ENCODE data around the gene TEDC1.
A peak's percentile ranks its signal among the peaks of the same experiment; 100 is the strongest.

TEDC1 gene

DNA sequence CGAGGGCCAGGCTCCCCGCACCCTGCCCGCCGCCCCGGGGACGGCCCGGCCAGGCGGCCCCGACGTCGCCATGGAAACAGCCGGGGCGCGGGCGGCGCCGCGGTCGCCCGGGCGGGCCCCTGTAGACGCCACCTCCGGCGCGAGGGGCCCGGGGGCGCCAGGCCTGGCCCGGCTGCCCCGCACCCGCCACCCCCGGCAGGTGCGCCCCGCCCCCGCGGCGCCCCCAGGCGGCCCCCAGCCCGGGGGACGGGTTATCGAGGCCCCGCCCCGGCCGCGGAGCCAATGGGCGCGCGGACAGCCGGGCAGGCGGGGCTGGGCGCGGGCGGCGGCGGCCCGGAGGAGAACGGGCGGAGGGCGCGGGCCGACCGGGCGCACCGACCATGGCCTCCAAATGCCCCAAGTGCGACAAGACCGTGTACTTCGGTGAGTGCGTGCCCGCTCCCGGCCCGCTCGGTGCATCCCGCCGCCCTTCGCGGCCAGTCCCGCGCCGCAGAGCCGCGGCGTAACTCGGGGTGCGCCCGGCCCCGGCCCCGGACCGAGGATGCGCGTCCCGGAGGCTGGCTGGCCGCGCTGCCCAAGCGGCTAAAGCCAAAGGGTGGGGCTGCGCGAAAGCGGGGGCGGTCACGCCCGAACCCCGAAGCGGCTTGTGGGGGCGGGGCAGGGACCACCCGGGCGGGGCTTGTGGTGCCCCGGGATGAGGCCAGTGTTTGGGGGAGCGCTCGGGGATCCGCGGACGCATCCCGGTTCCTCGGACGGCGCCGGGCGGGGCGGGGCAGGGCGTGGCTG lies 16.4 kb upstream of the TEDC1 start, which contains the start of gene CRIP2:
Gene CRIP2 (plus strand): TSS at position 339 of the 786 bp plus-strand sequence. CDS start 42 bp downstream, at position 381.
- peak; percentile 56 for DNase-seq

DNA sequence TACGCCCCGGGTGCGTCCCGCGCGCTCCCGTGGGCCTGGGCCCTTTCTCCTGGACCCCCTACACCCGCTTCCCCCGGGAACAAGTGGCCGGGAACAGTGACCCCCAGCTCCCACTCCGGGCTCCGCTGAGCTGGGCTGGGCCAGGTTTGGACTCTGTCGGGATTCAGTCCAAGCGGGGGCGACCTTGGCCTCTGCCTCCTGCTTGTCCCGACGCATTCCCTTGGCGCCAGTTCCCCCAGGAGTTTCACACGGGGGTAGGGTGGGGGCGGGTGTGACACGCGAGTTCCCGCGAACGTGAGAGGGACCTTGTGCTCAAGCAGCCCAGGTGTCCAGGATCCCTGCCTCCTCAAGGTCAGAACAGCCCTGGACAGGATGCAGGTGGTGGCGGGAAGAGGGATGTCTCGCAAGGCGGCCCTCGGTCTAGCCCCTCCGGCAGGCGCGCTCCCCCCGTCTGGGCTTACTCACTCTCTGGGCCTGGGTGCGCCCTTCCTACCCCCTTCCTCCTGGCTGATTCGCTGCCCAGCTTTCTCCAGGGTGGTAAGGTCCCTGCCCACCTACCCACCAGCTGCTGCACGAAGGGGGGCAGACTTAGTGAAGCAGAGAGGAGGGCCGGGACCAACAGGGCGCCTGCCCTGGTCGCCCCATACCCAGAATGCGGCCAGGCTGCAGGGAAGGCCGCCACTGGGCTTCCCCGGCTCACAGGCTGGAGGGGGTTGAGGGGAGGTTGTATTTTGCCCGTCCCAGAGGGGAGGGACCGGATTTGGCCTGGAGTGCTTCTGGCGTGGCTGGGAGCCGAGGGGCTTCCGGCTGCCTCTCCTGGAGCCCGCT lies 15.6 kb upstream of the TEDC1 start:
- DNase-seq, result no peak

GRCh38 chr14:105476097-105476830 lies 14.8 kb upstream of the TEDC1 start:
- DNase-seq, result no peak

GRCh38 chr14:105476831-105477659 lies 14.0 kb upstream of the TEDC1 start:
- no peak for DNase-seq

- peak; percentile 64 for DNase-seq
Observed at GRCh38 chr14:105477660-105478397, 13.2 kb upstream of the TEDC1 start.

DNA sequence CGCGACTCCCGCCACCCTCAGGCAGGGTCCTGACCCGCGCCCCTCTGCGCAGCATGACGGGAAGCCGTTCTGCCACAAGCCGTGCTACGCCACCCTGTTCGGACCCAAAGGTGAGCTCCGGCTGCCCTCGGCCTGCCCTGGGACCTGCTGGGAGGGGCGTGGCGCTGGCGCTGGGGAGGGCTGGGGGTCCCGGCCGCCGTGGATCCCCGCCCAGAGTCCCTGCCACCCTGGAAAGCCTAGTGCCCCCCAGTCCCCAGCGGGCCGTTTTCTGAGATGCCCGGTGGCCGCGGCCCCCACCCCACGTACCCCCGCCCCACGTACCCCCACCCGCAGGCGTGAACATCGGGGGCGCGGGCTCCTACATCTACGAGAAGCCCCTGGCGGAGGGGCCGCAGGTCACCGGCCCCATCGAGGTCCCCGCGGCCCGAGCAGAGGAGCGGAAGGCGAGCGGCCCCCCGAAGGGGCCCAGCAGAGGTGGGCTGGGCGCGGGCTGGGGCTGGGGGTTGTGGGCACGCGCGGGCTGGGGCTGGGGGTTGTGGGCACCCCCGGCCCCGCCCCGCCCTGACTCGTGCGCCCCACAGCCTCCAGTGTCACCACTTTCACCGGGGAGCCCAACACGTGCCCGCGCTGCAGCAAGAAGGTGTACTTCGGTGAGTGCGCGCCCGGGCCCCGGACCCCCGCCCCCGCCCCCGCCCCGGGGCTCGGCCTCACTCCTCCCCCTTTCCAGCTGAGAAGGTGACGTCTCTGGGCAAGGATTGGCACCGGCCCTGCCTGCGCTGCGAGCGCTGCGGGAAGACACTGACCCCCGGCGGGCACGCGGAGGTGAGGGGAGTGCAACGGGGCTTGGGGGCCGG lies 12.4 kb upstream of the TEDC1 start:
- DNase-seq, result peak; percentile 58

- DNase-seq, result no peak
Observed at GRCh38 chr14:105479431-105480158, 11.5 kb upstream of the TEDC1 start.

GRCh38 chr14:105480199-105480746 lies 10.8 kb upstream of the TEDC1 start:
- DNase-seq, result no peak

- peak; percentile 64 for DNase-seq
Observed at GRCh38 chr14:105480807-105481801, 9.9 kb upstream of the TEDC1 start.

GRCh38 chr14:105481886-105482457 lies 9.1 kb upstream of the TEDC1 start:
- DNase-seq, result peak; percentile 79

GRCh38 chr14:105482486-105483110 lies 8.4 kb upstream of the TEDC1 start:
- DNase-seq, result no peak

DNA sequence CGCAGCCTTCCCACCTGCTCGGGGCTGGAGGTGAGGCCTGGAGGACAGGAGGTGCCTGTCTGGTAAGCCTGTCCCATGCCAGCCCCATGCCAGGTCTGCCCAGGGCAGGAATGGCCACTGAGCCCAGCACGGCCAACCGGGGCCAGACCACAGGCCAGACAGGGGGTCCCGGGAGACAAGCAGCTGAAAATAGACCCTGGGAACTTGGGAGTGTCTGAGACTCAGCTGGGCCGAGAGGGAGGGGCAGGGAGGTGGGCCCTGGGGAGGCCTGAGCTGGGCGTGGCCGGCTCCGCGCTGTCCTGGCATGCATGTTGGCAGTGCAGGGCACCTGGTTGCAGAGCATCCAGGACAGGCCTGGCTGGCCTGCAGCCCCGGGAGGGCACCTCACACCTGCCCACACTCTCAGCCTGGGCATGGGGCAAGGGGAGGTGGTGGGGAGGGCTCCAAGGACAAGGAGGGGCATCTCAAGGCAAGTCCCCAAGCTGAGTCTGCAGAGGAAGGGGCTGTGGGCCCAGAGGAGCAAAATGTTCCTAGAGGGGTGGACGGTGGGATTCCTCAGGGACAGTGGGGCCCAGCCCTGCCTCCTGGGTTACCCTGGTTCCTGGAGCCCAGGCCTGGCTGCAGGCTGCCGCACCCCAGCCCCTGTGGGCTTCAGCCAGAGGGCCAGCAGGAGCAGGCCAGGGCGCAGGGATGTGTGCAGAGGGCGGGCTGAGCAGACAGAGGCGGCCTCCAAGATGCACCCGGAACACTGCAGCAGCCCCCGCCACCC lies 7.6 kb upstream of the TEDC1 start:
- no peak for DNase-seq

DNA sequence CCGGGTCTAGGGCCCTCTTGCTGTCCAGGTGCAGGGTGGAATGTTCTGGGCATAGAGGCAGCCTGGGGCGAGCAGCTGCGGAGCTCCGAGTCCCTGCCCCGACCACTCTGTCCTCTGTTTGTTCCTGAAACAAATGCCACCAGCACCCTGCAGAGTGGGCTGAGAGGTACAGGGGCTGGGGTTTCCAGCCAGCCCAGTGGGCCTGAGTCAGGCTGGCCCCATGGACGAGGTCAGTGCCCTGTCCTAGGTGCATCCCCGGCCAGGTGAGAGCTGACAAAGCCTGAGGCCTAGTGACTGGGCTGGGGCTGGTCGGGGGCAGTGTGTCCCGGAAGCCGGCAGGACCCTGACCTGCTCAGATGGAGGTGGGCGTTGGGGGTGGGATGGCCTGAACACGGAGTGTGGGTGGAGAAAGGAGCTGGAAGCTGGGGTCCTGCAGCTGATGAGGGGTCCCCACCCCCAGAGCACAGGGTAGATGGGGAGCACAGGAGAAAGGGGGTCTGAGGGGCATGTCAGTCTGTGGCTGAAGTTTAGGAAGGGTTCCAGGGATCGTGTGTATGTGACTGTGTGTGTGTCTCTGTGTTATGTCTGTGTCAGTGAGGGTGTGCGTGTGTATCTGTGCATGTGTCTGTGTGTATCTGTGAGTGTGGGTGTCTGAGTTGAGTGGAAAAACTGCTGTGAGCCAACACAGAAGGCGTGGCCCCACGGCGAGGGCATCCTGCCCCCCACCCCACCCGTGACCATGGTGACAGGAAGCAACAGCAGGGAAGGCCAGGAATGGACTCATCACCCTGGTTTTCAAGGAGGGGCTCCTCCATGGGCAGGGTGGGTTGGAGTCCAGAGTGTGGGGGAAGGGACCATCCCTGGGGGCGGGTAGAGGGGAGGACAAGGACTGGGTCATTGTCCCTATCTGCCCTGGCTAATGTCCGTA lies 6.7 kb upstream of the TEDC1 start:
- no peak for DNase-seq

GRCh38 chr14:105484997-105485393 lies 6.1 kb upstream of the TEDC1 start:
- no peak for DNase-seq

DNA sequence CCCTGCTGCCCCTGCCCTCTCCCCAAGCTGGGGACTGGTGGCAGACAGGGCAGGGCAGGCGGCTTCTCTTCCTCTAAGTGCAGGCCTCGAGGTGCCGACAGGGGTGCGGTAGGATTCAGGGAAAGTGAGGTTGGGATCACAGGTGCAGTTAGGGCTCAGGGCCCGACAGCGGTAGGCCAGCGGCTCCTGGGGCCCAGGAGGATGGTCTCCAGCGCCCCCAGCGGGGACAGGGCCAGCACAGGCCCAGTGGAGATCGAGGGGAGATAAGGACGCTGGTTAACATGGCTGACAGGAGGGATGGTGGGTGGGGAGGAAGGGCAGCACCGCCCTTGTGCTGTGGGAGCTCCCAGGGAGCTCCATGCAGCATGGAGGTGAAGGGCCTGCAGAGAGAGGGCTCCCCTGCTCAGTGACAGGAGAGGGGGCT lies 5.3 kb upstream of the TEDC1 start:
- peak; percentile 30 for DNase-seq
